HepG2 (cell line): ENCODE measurements around the gene ZXDC. TPM values are rescaled to one million over a fixed set of nuclear protein-coding genes. Genes with fewer than 3 reads are reported as not detected.

ENCODE experiments used
- ATAC-seq: fragments of 200-7000 bp; cut with Tn5 transposase; 3 replicates; pipeline ENCODE4 v1.9.1; 2020; ENCODE audit warnings: mild to moderate bottlenecking, moderate library complexity
- BruUV-seq: library from RNA; stranded (reverse); fragments of 400-500 nt; replicated peaks from 2 replicates; lab custom pipeline; 2021; lab: Mats Ljungman, UMichigan
- CTCF ChIA-PET: fragments of 300-600 bp; formaldehyde crosslinking; extraction: SDS; loops from one replicate; lab custom pipeline; 2021; ENCODE audit warnings: low total read pairs, inconsistent platforms, low intra/inter-chr PET ratio; lab: Yijun Ruan, JAX
- POLR2A ChIA-PET: fragments of 350-600 bp; sonication (Branson Sonifier 250); formaldehyde crosslinking; loops from one replicate; lab custom pipeline; 2020; ENCODE audit warnings: antibody characterized with exemption, inconsistent platforms; lab: Yijun Ruan, JAX
- DNase-seq: peaks from one replicate; pipeline ENCODE4 v3.0.0-alpha.2; 2015; ENCODE audit warnings: low spot score
- FAIRE-seq: peaks from 3 replicates; lab custom pipeline; 2011; peaks lifted over from hg19 to GRCh38; lab: Jason Lieb, UNC
- H2AFZ ChIP-seq: one replicate; pipeline ENCODE4 v1.6.1; 2011; ENCODE audit warnings: low read length, inconsistent platforms
- H3K27ac ChIP-seq: fragments of 300-600 bp; 3 replicates; pipeline ENCODE4 v1.8.0; 2011; ENCODE audit warnings: mixed run types, mild to moderate bottlenecking, mixed read lengths, low read length, inconsistent platforms; ENCODE audit not compliant: insufficient read depth; ENCODE audit errors: extremely low read length
- H3K27me3 ChIP-seq, 2 experiments: fragments of 200-600 bp in 1 of 2; 2 replicates in 1 of 2; 3 replicates in 1 of 2; pipeline versions ENCODE4 v1.6.0 to v1.8.0; 2011; ENCODE audit warnings: low read length in 2 of 2, mild to moderate bottlenecking in 2 of 2, moderate library complexity in 2 of 2, inconsistent platforms in 1 of 2; ENCODE audit not compliant: insufficient read depth in 2 of 2, control insufficient read depth in 1 of 2
- H3K36me3 ChIP-seq, 2 experiments: fragments of 200-600 bp in 1 of 2; replicated peaks in 1 of 2; 2 replicates in 1 of 2; 3 replicates in 1 of 2; pipeline versions ENCODE4 v1.5.1 to v1.8.0; 2011; ENCODE audit warnings: low read length in 2 of 2, inconsistent platforms in 1 of 2; ENCODE audit not compliant: insufficient read depth in 2 of 2, control insufficient read depth in 1 of 2
- H3K4me1 ChIP-seq: 2 replicates; pipeline ENCODE4 v1.5.1; 2012; ENCODE audit warnings: low read length, inconsistent platforms; ENCODE audit not compliant: insufficient read depth
- H3K4me2 ChIP-seq: 2 replicates; pipeline ENCODE4 v1.6.0; 2011; ENCODE audit warnings: low read depth, low read length, inconsistent platforms
- H3K4me3 ChIP-seq, 3 experiments: fragments of 200-600 bp in 1 of 3; sonication (generic), shearing (Covaris generic) in 1 of 3; replicated peaks in 1 of 3; 2 replicates each; pipeline ENCODE4 v1.5.1; 2011 to 2016; ENCODE audit warnings: low read length in 3 of 3, inconsistent platforms in 2 of 3, low read depth in 2 of 3, mild to moderate bottlenecking in 2 of 3, control low read depth in 1 of 3, mixed read lengths in 1 of 3; ENCODE audit not compliant: insufficient read depth in 1 of 3
- H3K79me2 ChIP-seq: one replicate; pipeline ENCODE4 v1.6.1; 2011; ENCODE audit warnings: low read length, inconsistent platforms; ENCODE audit not compliant: insufficient read depth
- H3K9ac ChIP-seq: 2 replicates; pipeline ENCODE4 v1.6.0; 2011; ENCODE audit warnings: mild to moderate bottlenecking, low read depth, low read length, inconsistent platforms; ENCODE audit not compliant: insufficient read depth
- H3K9me3 ChIP-seq: 2 replicates; pipeline ENCODE4 v1.5.1; 2012; ENCODE audit warnings: mild to moderate bottlenecking, low read length
- H4K20me1 ChIP-seq: 2 replicates; pipeline ENCODE4 v1.6.0; 2011; ENCODE audit warnings: inconsistent platforms, mild to moderate bottlenecking, low read length, moderate library complexity; ENCODE audit not compliant: insufficient read depth
- BRD4 ChIP-seq: sonication (generic); formaldehyde crosslinking; IDR thresholded peaks from 2 replicates; pipeline ENCODE4 v1.4.0; 2020; ENCODE audit warnings: missing genetic modification reagents
- HES4 ChIP-seq: sonication (generic); formaldehyde crosslinking; IDR thresholded peaks from 2 replicates; pipeline ENCODE4 v1.9.0; 2021; ENCODE audit warnings: mild to moderate bottlenecking, missing genetic modification reagents, borderline replicate concordance
- PHF8 ChIP-seq: sonication (generic); formaldehyde crosslinking; IDR thresholded peaks from 2 replicates; pipeline ENCODE4 v1.5.0; 2020; ENCODE audit warnings: missing genetic modification reagents
- PPARG ChIP-seq: conservative IDR thresholded peaks from 2 replicates; pipeline ENCODE4 v1.6.1; 2016; ENCODE audit warnings: missing biosample characterization, missing genetic modification reagents
- RBM22 ChIP-seq: fragments of 200-400 bp; formaldehyde crosslinking; optimal IDR thresholded peaks from 2 replicates; pipeline ENCODE3; 2017; ENCODE audit warnings: mild to moderate bottlenecking, low read length, moderate library complexity
- RELA ChIP-seq: sonication (generic); formaldehyde crosslinking; IDR thresholded peaks from 2 replicates; pipeline ENCODE4 v1.4.0; 2020; ENCODE audit warnings: missing genetic modification reagents
- RFXAP ChIP-seq: sonication (generic); formaldehyde crosslinking; IDR thresholded peaks from 2 replicates; pipeline ENCODE4 v1.4.0; 2020; ENCODE audit warnings: missing genetic modification reagents, borderline replicate concordance
- ZBTB3 ChIP-seq: sonication (generic); formaldehyde crosslinking; IDR thresholded peaks from 2 replicates; pipeline ENCODE4 v1.4.0; 2020; ENCODE audit warnings: low read depth, mild to moderate bottlenecking, moderate library complexity, missing genetic modification reagents, borderline replicate concordance
- ZNF12 ChIP-seq: sonication (generic); formaldehyde crosslinking; IDR thresholded peaks from 2 replicates; pipeline ENCODE4 v1.5.0; 2020; ENCODE audit warnings: missing genetic modification reagents
- ZNF430 ChIP-seq: sonication (generic); formaldehyde crosslinking; IDR thresholded peaks from 2 replicates; pipeline ENCODE4 v1.9.0; 2021; ENCODE audit warnings: mild to moderate bottlenecking, missing genetic modification reagents
- ZNF629 ChIP-seq: sonication (generic); formaldehyde crosslinking; conservative IDR thresholded peaks from 2 replicates; pipeline ENCODE4 v1.5.0; 2020; ENCODE audit warnings: missing genetic modification reagents
- ZNF850 ChIP-seq: sonication (generic); formaldehyde crosslinking; conservative IDR thresholded peaks from 2 replicates; pipeline ENCODE4 v1.9.0; 2021; ENCODE audit warnings: mild to moderate bottlenecking, missing genetic modification reagents
- WGBS: methylation state at CpG from one replicate; pipeline ENCODE4 v1.1.6; 2017; ENCODE audit warnings: low lambda C conversion rate; 5-methylcytosine and 5-hydroxymethylcytosine counted together
- in situ Hi-C: cut with HindIII; loops from 2 replicates; pipeline ENCODE4 v1.10.0; 2017; ENCODE audit warnings: low pct_unique_long_range_greater_than_20kb; ENCODE audit not compliant: extremely low pct_ligation_motif_present
- intact Hi-C: fragments of 100-400 bp; cut with micrococcal nuclease; formaldehyde crosslinking; loops from one replicate; pipeline ENCODE4 v1.10.0; 2022; ENCODE audit not compliant: unreplicated experiment
- polyA plus RNA-seq, 8 experiments: library from polyadenylated mRNA; depleted of rRNA in 3 of 8; stranded (reverse) in 7 of 8; unstranded in 1 of 8; fragments of >200 nt; fragmentation: Illumina TruSeq in 4 of 8; extraction: Trizol in 4 of 8; gene quantifications; 2 replicates each; pipeline versions ENCODE4 v1.2.1 to v1.2.3, GENCODE V29; 2011 to 2016; ENCODE audit warnings: low read depth in 4 of 8, missing spikeins in 1 of 8, mixed read lengths in 1 of 8; ENCODE audit not compliant: insufficient read depth in 1 of 8
- total RNA-seq, 5 experiments: library from RNA; depleted of rRNA; stranded (reverse); fragments of >200 nt; fragmentation: Illumina TruSeq; extraction: Trizol; gene quantifications; 2 replicates each; pipeline ENCODE4 v1.2.3, GENCODE V29; 2016; ENCODE audit warnings: low read depth in 1 of 5
- TF ChIP-seq, protein P1 (sequence below): sonication (generic); formaldehyde crosslinking; IDR thresholded peaks from 2 replicates; pipeline ENCODE4 v1.5.0; 2020; ENCODE audit warnings: missing genetic modification reagents
- TF ChIP-seq, protein P2 (sequence below): sonication (generic); formaldehyde crosslinking; IDR thresholded peaks from 2 replicates; pipeline ENCODE4 v1.9.0; 2021; ENCODE audit warnings: missing genetic modification reagents, borderline replicate concordance

Gene ZXDC
- total and polyA plus RNA-seq, 2 of the 13 experiments (the other 11 are each of a cell fraction or from before 2014, with no cell fraction given) = 17.6 to 21.2 TPM

DNA sequence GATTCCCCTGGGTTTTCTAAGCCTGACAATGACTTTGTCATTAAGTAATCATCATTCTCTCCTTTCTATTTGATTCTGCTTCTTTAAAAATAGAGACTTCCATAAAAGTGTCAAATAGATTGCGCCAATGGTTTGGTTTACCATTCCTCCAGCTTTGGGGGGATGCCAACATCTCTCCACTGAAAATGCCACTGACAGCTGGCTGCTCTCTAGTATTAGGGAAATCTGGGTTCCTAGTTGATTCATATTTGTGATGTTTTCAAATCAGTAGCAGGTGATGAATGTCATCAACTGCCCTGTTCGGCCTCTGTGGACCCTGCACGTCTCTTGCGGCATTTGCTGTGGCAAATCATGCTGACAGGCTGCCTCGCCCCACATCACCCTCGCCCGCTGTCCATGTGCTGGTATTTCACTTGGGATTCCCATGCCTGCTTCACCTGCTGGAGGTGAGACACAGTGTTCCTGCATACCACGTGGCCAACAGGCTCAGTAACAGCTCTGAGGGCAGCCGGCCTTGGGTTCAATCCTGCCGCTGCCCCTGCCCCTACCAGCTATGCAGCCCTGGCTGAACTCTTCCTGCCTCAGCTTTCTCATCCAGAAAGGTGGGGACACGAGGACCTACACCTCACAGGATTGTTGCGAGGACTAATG, 28.1 kb downstream of the ZXDC start:
- Histone ChIP-seq H3K36me3 (peaks cover 11 to 51% of the 10 kb centered on the region in 2 experiments; a peak in 4 of 5 replicates), H3K79me2 (no peaks in the 10 kb centered on the region), H3K4me2 (no peak overlapping the region), H3K9ac (no peak overlapping the region), H3K27me3 (no peaks in the 10 kb centered on the region), H3K9me3 (no peaks in the 10 kb centered on the region), H4K20me1 (0 out of 2 replicates have a peak, but pooled peaks cover 3% of the 10 kb centered on the region), H3K4me3 (no peak overlapping the region), H3K4me1 (peaks cover 17% of the 10 kb centered on the region), H3K27ac (no peak overlapping the region), H2AFZ (no peak overlapping the region)
- POLR2A ChIA-PET = interaction anchor here (1.2 kb wide), 1 partner anchor 25 kb away, joined by 3 read pairs; no protein-coding TSS in a partner anchor
- WGBS = 89% methylated on average over 12 of the region's 12 CpGs
- BruUV-seq = no TSS peak
- FAIRE-seq (no peak), ATAC-seq (no peak), DNase-seq (no peak)
- intact Hi-C loops = no loop called here
- CTCF ChIA-PET = no interaction called here
- in situ Hi-C loops = no loop called here
- TF ChIP-seq RFXAP (CRISPR knock-in tag) = no peak
- TF ChIP-seq ZNF12 (CRISPR knock-in tag) = no peak
- no peak for TF ChIP-seq ZNF430 (CRISPR knock-in tag)
- no peak for TF ChIP-seq PHF8 (CRISPR knock-in tag)
- TF ChIP-seq RELA (CRISPR knock-in tag) = no peak
- TF ChIP-seq ZNF629 (CRISPR knock-in tag) = no peak
- TF ChIP-seq RBM22 = peak; percentile 19

DNA sequence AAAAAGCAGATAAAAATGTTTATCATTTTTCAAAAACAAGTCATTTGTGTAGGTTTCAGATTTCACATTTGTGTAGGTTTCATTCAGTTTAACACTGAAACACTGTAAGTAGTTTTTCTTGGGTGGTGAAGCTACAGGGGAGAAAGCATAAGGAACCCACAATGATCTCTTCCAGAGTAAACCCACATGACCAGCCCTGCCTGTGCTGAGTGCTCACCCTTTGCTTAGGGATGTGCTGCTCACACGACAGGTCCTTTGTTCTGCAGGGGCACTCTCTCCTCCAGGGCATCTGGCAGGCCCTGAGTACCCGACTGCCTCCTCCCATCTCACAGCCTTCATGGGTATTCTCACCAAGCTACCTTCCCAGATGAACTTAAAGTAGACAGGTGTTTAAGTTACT, 28.9 kb downstream of the ZXDC start:
- CTCF ChIA-PET = no interaction called here
- Histone ChIP-seq H3K4me3 (no peak overlapping the region), H4K20me1 (0 out of 2 replicates have a peak, but pooled peaks cover 3% of the 10 kb centered on the region), H3K27ac (no peak overlapping the region), H3K4me1 (peaks cover 17% of the 10 kb centered on the region), H3K36me3 (peaks cover 11 to 48% of the 10 kb centered on the region in 2 experiments; a peak in 4 of 5 replicates), H3K9ac (no peak overlapping the region), H3K4me2 (no peak overlapping the region), H3K79me2 (no peaks in the 10 kb centered on the region), H3K9me3 (no peaks in the 10 kb centered on the region), H2AFZ (no peak overlapping the region), H3K27me3 (no peaks in the 10 kb centered on the region)
- no TSS peak for BruUV-seq
- 100% methylated on average over 2 of the region's 2 CpGs for WGBS
- in situ Hi-C loops (no loop called here), intact Hi-C loops (no loop called here)
- FAIRE-seq (no peak), DNase-seq (no peak), ATAC-seq (no peak)
- POLR2A ChIA-PET = interaction anchor here (1.2 kb wide), 1 partner anchor 25 kb away, joined by 3 read pairs; no protein-coding TSS in a partner anchor
- TF ChIP-seq PPARG (CRISPR knock-in tag) (no peak), BRD4 (no peak), HES4 (CRISPR knock-in tag) (no peak), ZBTB3 (CRISPR knock-in tag) (no peak), ZNF850 (CRISPR knock-in tag) (no peak)
- TF ChIP-seq, protein P1, sequence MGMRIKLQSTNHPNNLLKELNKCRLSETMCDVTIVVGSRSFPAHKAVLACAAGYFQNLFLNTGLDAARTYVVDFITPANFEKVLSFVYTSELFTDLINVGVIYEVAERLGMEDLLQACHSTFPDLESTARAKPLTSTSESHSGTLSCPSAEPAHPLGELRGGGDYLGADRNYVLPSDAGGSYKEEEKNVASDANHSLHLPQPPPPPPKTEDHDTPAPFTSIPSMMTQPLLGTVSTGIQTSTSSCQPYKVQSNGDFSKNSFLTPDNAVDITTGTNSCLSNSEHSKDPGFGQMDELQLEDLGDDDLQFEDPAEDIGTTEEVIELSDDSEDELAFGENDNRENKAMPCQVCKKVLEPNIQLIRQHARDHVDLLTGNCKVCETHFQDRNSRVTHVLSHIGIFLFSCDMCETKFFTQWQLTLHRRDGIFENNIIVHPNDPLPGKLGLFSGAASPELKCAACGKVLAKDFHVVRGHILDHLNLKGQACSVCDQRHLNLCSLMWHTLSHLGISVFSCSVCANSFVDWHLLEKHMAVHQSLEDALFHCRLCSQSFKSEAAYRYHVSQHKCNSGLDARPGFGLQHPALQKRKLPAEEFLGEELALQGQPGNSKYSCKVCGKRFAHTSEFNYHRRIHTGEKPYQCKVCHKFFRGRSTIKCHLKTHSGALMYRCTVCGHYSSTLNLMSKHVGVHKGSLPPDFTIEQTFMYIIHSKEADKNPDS (CRISPR knock-in tag) = no peak
- TF ChIP-seq, protein P2, sequence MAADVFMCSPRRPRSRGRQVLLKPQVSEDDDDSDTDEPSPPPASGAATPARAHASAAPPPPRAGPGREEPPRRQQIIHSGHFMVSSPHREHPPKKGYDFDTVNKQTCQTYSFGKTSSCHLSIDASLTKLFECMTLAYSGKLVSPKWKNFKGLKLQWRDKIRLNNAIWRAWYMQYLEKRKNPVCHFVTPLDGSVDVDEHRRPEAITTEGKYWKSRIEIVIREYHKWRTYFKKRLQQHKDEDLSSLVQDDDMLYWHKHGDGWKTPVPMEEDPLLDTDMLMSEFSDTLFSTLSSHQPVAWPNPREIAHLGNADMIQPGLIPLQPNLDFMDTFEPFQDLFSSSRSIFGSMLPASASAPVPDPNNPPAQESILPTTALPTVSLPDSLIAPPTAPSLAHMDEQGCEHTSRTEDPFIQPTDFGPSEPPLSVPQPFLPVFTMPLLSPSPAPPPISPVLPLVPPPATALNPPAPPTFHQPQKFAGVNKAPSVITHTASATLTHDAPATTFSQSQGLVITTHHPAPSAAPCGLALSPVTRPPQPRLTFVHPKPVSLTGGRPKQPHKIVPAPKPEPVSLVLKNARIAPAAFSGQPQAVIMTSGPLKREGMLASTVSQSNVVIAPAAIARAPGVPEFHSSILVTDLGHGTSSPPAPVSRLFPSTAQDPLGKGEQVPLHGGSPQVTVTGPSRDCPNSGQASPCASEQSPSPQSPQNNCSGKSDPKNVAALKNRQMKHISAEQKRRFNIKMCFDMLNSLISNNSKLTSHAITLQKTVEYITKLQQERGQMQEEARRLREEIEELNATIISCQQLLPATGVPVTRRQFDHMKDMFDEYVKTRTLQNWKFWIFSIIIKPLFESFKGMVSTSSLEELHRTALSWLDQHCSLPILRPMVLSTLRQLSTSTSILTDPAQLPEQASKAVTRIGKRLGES (CRISPR knock-in tag) = no peak
